ENCODE measurements around the gene PACRG.

- TF ChIP-seq RAD21 (IDR thresholded peaks at IDR 0.05; ENCODE audit: low read length) (no peak), NRF1 (IDR thresholded peaks at IDR 0.05; ENCODE audit: low read depth, low read length) (no peak), MAX (IDR thresholded peaks at IDR 0.05; ENCODE audit: low read depth) (no peak), FOXM1 (IDR thresholded peaks at IDR 0.05; ENCODE audit: low read depth) (no peak)
- TF ChIP-seq, protein P1, sequence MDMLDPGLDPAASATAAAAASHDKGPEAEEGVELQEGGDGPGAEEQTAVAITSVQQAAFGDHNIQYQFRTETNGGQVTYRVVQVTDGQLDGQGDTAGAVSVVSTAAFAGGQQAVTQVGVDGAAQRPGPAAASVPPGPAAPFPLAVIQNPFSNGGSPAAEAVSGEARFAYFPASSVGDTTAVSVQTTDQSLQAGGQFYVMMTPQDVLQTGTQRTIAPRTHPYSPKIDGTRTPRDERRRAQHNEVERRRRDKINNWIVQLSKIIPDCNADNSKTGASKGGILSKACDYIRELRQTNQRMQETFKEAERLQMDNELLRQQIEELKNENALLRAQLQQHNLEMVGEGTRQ (IDR thresholded peaks at IDR 0.05; ENCODE audit: borderline replicate concordance, low read depth, low read length): no peak
Observed at GRCh38 chr6:163177892-163178420, 450.2 kb downstream of the PACRG start.
